Measurements from ENCODE around the gene OPCML. TPM values are rescaled to one million over a fixed set of nuclear protein-coding genes. Genes with fewer than 3 reads are reported as not detected.

Gene OPCML
- total and polyA plus RNA-seq, 2 experiments from 2014 or later = 0.21 to 0.51 TPM

DNA sequence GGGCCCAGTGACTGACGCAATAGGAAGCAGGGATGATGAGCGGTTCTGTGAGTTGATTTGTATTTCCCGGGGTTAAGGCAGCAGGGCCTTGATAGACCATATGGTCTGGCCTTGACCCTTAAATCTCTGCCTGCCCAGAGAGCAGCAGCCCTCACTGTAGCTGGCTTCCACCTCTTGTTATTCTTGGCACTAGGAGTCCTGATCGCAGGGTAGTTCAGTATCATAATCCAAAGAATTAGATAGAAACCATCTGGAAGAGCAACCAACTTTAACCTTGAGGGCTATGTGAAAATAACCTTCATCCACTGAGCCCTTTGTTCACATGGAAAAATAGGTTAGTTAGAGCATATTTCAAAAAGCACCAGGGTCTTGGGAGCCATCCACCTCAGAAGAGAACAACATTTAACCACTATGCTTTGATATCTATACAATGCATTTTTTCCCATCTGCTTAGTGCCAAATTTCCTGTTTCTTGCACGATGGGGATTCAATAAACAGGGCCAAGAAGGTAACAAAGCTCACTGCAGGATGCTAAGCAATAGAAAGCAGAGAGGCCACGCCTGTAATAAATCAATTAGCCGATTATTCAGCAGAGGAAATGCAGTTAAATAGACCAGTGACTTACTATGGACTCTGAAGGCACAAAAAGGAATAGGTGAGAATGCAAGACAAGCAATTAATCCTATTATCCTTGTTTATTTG, 761.3 kb downstream of the OPCML start:
- Histone ChIP-seq H3K27ac (no peak overlapping the region), H3K4me3 (no peak overlapping the region)

DNA sequence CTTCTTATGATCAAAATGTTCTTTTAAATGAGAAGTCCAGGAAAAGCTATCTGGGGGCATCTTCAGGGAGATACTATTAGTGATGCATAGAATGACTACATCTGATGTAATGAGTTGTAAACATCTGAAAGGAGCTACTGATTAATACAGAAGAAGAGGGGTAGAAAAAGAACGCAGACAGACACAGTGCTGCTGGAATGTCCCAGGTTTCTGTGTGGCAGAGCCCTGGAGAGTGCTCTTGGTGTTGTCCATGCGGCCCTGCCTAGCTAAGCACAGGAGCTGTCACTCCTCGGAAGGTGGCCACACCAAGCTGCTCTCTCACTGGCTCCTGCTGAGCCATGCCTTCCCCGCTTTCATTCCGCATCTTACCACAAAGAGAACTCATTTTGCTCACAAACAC, 768.8 kb downstream of the OPCML start:
- Histone ChIP-seq H3K4me3 (no peak overlapping the region), H3K27me3 (no peaks in the 10 kb centered on the region), H3K27ac (no peak overlapping the region), H3K4me1 (ENCODE audit: low read depth) (no peaks in the 10 kb centered on the region), H3K9me3 (ENCODE audit: low read depth) (no peaks in the 10 kb centered on the region), H3K36me3 (no peaks in the 10 kb centered on the region)
- TF ChIP-seq, protein P1, sequence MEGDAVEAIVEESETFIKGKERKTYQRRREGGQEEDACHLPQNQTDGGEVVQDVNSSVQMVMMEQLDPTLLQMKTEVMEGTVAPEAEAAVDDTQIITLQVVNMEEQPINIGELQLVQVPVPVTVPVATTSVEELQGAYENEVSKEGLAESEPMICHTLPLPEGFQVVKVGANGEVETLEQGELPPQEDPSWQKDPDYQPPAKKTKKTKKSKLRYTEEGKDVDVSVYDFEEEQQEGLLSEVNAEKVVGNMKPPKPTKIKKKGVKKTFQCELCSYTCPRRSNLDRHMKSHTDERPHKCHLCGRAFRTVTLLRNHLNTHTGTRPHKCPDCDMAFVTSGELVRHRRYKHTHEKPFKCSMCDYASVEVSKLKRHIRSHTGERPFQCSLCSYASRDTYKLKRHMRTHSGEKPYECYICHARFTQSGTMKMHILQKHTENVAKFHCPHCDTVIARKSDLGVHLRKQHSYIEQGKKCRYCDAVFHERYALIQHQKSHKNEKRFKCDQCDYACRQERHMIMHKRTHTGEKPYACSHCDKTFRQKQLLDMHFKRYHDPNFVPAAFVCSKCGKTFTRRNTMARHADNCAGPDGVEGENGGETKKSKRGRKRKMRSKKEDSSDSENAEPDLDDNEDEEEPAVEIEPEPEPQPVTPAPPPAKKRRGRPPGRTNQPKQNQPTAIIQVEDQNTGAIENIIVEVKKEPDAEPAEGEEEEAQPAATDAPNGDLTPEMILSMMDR (IDR thresholded peaks at IDR 0.05; ENCODE audit: low read depth, low read length) = no peak
- no peak for DNase-seq (ENCODE audit: low read depth in 1 of 2, low spot score in 1 of 2)

More for the DNA sequence above, 761.3 kb downstream of the OPCML start:
- no peaks in the 10 kb centered on the region for H3K9me3 ChIP-seq (ENCODE audit: low read depth)
- TF ChIP-seq, protein P1 (IDR thresholded peaks at IDR 0.05; ENCODE audit: low read depth, low read length) = no peak
- H3K4me1 ChIP-seq (ENCODE audit: low read depth) = peaks cover 7% of the 10 kb centered on the region
- H3K36me3 ChIP-seq = no peaks in the 10 kb centered on the region
- no peak for DNase-seq (ENCODE audit: low read depth in 1 of 2, low spot score in 1 of 2)
- no peaks in the 10 kb centered on the region for H3K27me3 ChIP-seq

DNA sequence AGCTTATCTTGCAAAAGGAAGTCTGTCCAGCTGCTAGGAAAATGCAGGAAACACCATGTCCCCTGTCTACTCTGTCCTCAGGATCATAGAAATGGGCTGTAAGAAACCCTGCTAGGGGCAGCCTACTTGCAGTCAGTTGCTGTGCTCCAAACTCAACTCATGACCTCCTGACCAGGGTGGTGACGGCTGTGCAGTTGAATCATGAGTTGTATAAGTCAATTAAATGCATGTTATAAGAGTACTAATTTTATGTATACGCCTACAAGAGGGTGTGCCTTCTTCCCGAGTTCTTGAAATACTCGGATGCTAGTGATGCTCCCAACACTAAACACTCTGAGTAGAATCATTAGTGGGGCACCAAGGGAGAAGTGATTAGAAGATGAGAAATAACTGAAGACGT, 776.4 kb downstream of the OPCML start:
- Histone ChIP-seq H3K36me3 (no peaks in the 10 kb centered on the region), H3K27ac (no peak overlapping the region), H3K4me3 (no peak overlapping the region), H3K9me3 (ENCODE audit: low read depth) (no peaks in the 10 kb centered on the region), H3K4me1 (ENCODE audit: low read depth) (no peaks in the 10 kb centered on the region), H3K27me3 (no peaks in the 10 kb centered on the region)
- DNase-seq (ENCODE audit: low read depth in 1 of 2, low spot score in 1 of 2) = no peak
- TF ChIP-seq, protein P1 (IDR thresholded peaks at IDR 0.05; ENCODE audit: low read depth, low read length) = no peak

DNA sequence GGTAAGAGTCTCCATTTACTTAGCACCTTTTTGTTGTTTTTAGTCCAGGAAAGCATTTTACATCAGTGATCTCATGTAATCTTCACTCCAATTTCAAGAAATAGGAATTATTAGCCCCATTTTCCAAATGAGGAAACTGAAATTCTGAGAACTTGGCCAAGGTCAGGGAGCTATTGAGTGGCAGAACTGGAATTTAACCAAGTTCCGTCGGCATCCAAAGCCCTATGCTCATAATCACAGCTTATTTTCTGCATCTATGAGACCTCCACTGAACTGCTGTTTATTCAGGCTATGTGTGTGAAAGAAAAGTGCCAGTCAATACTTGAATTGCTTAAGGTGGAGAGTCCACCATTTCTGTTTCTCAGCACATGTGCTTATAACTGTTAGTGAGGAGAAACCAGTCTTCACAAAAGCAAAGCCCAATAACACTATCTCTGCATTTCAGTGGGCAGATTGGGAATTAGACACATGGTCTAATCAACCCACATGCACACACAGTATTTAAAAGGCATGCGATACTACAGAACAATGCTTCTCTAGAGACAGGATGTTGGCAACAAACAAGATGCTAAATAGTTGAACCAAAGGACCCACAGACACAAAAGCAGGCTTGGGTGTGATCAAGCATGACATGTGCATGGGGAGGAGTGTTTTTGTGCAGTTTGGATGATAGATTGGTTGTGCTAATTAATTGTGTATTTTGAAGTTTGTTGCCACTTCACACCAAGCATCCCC, 780.6 kb downstream of the OPCML start:
- TF ChIP-seq, protein P1 (IDR thresholded peaks at IDR 0.05; ENCODE audit: low read depth, low read length) = no peak
- Histone ChIP-seq H3K27ac (no peak overlapping the region), H3K27me3 (no peaks in the 10 kb centered on the region), H3K36me3 (no peaks in the 10 kb centered on the region), H3K4me3 (no peak overlapping the region), H3K9me3 (ENCODE audit: low read depth) (no peaks in the 10 kb centered on the region), H3K4me1 (ENCODE audit: low read depth) (no peaks in the 10 kb centered on the region)
- no peak for DNase-seq (ENCODE audit: low read depth in 1 of 2, low spot score in 1 of 2)

DNA sequence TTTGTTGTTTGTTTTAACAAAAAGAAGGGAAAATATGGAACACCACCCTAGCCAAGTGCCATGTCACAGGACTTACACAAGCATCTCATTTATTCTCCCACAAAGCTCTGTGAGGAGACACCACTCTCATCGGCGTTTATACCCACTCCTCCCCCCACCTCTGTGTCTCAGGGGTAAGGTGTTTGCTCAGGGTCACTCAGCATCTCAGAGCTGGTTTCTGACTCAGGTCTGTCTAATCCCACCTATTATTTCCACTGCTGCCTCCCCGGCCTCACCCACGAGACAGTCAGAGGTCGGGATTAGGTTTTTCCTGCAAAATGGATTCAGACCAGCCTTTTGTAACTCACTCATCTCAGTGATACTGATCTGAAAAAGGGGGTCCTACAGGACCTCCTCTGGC, 786.0 kb downstream of the OPCML start:
- H3K27ac ChIP-seq = no peak overlapping the region
- H3K4me3 ChIP-seq = no peak overlapping the region
- H3K27me3 ChIP-seq = no peaks in the 10 kb centered on the region
- no peaks in the 10 kb centered on the region for H3K4me1 ChIP-seq (ENCODE audit: low read depth)
- H3K9me3 ChIP-seq (ENCODE audit: low read depth) = no peaks in the 10 kb centered on the region
- DNase-seq (ENCODE audit: low read depth in 1 of 2, low spot score in 1 of 2) = no peak
- TF ChIP-seq, protein P1 (IDR thresholded peaks at IDR 0.05; ENCODE audit: low read depth, low read length) = no peak
- no peaks in the 10 kb centered on the region for H3K36me3 ChIP-seq

All from cardiac muscle cell (in vitro differentiated cells and primary cell).